Measurements from ENCODE around the gene RASD2. TPM values are rescaled to one million over a fixed set of nuclear protein-coding genes. Genes with fewer than 3 reads are reported as not detected.

RASD2 gene
- total and polyA plus RNA-seq, 10 of the 15 experiments (the other 5 are each of a cell fraction or from before 2014, with no cell fraction given) = 0.03 TPM; not detected in 9

GRCh38 chr22:35593891-35594470 is 53.4 kb downstream of the RASD2 start (continued):
- TF ChIP-seq ZBTB4 (CRISPR knock-in tag; IDR thresholded peaks at IDR 0.05) (no peak), NFXL1 (IDR thresholded peaks at IDR 0.05; ENCODE audit: borderline replicate concordance) (no peak), DPF2 (IDR thresholded peaks at IDR 0.05) (no peak), JUNB (IDR thresholded peaks at IDR 0.05) (no peak), ETV6 (conservative IDR thresholded peaks at IDR 0.05 in 1 of 2, IDR thresholded peaks at IDR 0.05 in 1 of 2; ENCODE audit: borderline replicate concordance in 1 of 2, low read depth in 1 of 2) (no peak), ZNF217 (IDR thresholded peaks at IDR 0.05) (no peak), REST (IDR thresholded peaks at IDR 0.05; ENCODE audit: low read depth, low read length) (no peak), IKZF2 (IDR thresholded peaks at IDR 0.05) (no peak), BHLHE40 (IDR thresholded peaks at IDR 0.05; ENCODE audit: borderline replicate concordance in 1 of 2, low read depth in 2 of 2, low read length in 1 of 2) (no peak), HDAC2 (IDR thresholded peaks at IDR 0.05) (no peak), ZBTB40 (IDR thresholded peaks at IDR 0.05; ENCODE audit: borderline replicate concordance) (no peak), ZBTB33 (IDR thresholded peaks at IDR 0.05) (no peak), MYC (IDR thresholded peaks at IDR 0.05; ENCODE audit: insufficient read depth, insufficient read length, insufficient replicate concordance, low read length, severe bottlenecking) (no peak), CHD2 (IDR thresholded peaks at IDR 0.05; ENCODE audit: borderline replicate concordance, low read depth, low read length) (no peak)

Data from GM12878 (cell line).